ENCODE measurements around the gene FAM200C. TPM values are rescaled to one million over a fixed set of nuclear protein-coding genes. Genes with fewer than 3 reads are reported as not detected.
"Not testable (repeated sequence)": the region's sequence is repeated elsewhere in the genome, so short reads cannot be mapped to it uniquely, and the experiment has no call there.

FAM200C gene
- total RNA-seq, result 1 to 10 TPM in 1 of 2 donors, under 1 TPM in 1; 0.69 to 3.5 TPM

DNA sequence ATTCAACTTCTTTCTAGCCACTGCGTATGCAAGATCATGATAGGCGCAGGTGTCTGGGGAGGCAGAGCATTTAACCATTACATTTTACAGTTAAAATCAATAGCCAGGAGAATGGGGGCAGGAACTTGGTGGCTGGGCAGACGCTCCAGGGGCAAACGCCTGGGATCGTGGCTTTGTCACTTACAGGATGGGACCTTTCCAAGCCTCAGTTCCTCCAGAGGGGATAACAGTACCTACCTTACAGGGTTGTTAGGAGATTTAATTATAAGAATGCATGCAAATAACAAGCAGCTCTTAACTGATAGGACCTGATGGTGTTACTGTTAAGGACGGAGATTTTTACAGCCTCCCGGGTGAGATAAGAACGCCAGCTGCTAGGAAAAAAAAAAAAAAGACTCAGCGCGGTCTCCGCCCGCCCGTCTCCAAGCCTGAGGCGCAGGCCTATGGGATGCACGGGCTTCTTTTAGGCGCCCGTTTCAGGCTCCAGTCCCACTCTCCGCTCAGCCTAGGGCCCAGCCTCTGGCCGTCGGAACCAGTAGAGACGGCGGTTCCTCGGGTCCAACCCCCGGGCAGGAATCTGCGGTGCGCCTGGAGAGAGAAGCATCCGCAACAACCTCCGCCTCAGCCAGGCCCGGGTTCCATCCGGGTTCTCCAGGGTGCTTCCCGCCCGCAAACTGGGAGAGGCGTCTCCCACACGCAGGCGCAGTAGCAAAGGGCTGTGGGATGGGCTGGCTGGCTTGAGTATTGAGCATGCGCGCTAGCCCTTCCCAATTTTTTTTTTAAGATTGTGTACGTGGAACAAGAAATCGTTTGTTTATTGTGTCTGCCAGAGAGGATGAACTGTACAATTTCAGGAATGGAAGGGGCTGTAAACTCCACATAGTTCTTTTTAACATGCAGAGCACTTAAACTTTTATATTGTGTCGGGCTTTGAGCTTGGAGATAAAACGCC is at the start of gene FAM200C:
Gene FAM200C, minus strand, starts transcription at position 653 of the 952 bp plus-strand sequence. CDS start 4,564 bp downstream, outside the sequence.
- Mint-ChIP-seq H3K27ac (peak within 1 kb of the TSS; percentile 90), H3K9me3 (no peaks in the 10 kb centered on the region), H3K4me3 (peak within 1 kb of the TSS; percentile 86), H3K4me1 (peaks cover 8% of the 10 kb centered on the region), H3K36me3 (ENCODE audit: low read depth) (peaks cover 47% of the 10 kb centered on the region), H3K27me3 (no peaks in the 10 kb centered on the region)
- ATAC-seq (replicated peaks), result peak; percentile 92

- Mint-ChIP-seq H3K4me1 (peaks cover 5% of the 10 kb centered on the region), H3K9me3 (no peaks in the 10 kb centered on the region), H3K27me3 (no peaks in the 10 kb centered on the region), H3K36me3 (ENCODE audit: low read depth) (no peaks in the 10 kb centered on the region), H3K27ac (no peak overlapping the region), H3K4me3 (no peak overlapping the region)
- no peak for ATAC-seq (replicated peaks)
These were observed 49.6 kb upstream of the FAM200C start for GRCh38 chr5:160449458-160449857.

DNA sequence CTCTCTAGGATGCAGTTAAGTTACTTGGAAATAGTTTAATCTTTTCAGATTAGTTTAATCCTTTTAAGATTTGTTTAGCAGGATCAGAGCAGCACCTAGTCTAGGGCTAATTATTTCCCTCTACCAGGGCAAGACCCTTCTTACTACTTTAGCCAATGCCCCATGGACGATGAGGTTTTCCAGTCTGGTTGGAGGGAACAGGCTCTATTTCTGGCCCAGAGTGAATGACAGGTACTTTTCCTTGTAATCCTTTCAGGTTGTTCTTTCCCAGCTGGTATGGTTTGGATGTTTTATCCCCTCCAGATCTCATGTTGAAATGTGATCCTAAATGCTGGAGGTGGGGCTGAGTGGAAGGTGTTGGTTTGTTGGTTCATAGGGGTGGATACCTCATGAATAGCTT is 49.0 kb upstream of the FAM200C start:
- no peaks in the 10 kb centered on the region for H3K27me3 Mint-ChIP-seq
- no peak overlapping the region for H3K4me3 Mint-ChIP-seq
- H3K9me3 Mint-ChIP-seq, result no peaks in the 10 kb centered on the region
- no peaks in the 10 kb centered on the region for H3K36me3 Mint-ChIP-seq (ENCODE audit: low read depth)
- H3K27ac Mint-ChIP-seq, result peak overlapping the region; percentile 20
- H3K4me1 Mint-ChIP-seq, result peaks cover 5% of the 10 kb centered on the region
- no peak for ATAC-seq (replicated peaks)

DNA sequence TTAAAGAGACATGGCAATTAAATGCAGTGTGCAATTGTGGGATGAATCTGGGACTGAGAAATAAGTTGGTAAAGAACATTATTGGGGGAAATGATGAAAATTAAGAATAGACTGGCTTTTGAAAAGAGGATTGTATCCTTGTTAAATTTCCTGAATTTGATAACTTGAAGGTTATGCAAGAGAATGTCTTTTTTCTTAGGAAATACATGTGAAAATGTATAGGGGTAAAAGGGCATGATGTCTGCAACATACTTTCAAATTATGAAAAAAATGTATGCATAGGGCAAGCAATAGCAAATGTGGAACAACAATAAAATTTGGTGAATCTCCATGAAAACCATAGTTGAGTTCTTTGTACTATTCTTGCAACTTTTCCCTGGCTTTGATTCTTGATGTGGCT is 45.9 kb upstream of the FAM200C start:
- no peak for ATAC-seq (replicated peaks)
- H3K36me3 Mint-ChIP-seq (ENCODE audit: low read depth), result no peaks in the 10 kb centered on the region
- no peaks in the 10 kb centered on the region for H3K27me3 Mint-ChIP-seq
- no peak overlapping the region for H3K4me3 Mint-ChIP-seq
- no peak overlapping the region for H3K27ac Mint-ChIP-seq
- H3K9me3 Mint-ChIP-seq, result no peaks in the 10 kb centered on the region
- H3K4me1 Mint-ChIP-seq, result peaks cover 5% of the 10 kb centered on the region

DNA sequence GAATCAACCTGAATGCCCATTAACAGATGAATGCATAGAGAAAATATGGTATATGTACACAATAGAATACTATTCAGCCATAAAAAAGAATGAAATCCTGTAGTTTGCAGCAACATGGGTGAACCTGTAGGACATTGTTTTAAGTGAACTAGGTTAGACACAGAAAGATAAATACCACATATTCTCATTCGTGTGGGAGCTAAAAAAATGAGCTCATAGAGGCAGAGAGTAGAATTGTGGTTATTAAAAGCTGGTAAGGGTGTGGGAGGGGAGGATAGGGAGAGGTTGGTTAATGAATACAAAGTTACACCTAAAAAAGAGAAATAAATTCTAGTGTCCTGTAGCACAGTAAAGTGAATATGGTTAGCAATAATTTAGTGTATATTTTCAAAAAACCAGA is 45.3 kb upstream of the FAM200C start:
- no peak overlapping the region for H3K27ac Mint-ChIP-seq
- no peaks in the 10 kb centered on the region for H3K27me3 Mint-ChIP-seq
- peaks cover 5% of the 10 kb centered on the region for H3K4me1 Mint-ChIP-seq
- no peaks in the 10 kb centered on the region for H3K36me3 Mint-ChIP-seq (ENCODE audit: low read depth)
- H3K9me3 Mint-ChIP-seq, result no peaks in the 10 kb centered on the region
- ATAC-seq (replicated peaks), result peak; percentile 28
- H3K4me3 Mint-ChIP-seq, result no peak overlapping the region

- H3K4me1 Mint-ChIP-seq, result peaks cover 5% of the 10 kb centered on the region
These were observed 44.6 kb upstream of the FAM200C start for GRCh38 chr5:160444407-160444806.

DNA sequence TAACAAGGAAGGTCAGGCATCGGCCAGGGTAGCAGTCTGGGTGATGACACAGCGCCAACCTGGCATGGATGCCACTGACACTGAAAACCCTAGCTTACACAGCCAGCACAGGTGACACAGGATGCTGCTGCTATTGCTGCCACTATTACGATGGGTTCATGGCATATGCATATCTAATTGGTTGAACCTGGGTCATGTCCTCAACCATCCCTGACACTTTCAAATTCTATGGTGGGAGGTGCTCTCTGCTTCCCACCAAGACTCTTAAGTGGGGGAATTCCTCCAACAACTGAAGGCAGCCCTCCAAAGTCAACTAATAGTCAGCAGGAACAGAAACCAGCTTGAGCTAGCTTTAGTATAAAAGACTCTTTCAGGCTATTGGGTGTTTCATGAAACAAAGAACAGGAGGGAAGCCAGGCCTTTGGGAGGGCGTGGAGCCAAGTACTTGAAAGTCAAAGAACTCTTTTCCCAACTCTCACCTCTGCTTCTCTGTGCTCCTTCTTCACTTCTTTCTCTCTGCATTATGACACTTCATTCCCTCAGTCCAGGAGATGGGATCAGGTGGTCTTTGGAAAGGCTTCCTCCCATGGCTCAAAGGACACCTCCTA is 43.1 kb upstream of the FAM200C start:
- Mint-ChIP-seq H3K9me3 (no peaks in the 10 kb centered on the region), H3K4me3 (no peak overlapping the region), H3K27ac (peak overlapping the region; percentile 63), H3K36me3 (ENCODE audit: low read depth) (no peaks in the 10 kb centered on the region), H3K4me1 (peaks cover 11% of the 10 kb centered on the region), H3K27me3 (no peaks in the 10 kb centered on the region)
- ATAC-seq (replicated peaks), result no peak

More at GRCh38 chr5:160444407-160444806, 44.6 kb upstream of the FAM200C start:
- Mint-ChIP-seq H3K36me3 (ENCODE audit: low read depth) (no peaks in the 10 kb centered on the region), H3K4me3 (no peak overlapping the region), H3K9me3 (no peaks in the 10 kb centered on the region), H3K27me3 (no peaks in the 10 kb centered on the region), H3K27ac (peak overlapping the region; percentile 18)
- no peak for ATAC-seq (replicated peaks)

GRCh38 chr5:160441311-160441781 is 41.5 kb upstream of the FAM200C start:
- H3K27ac Mint-ChIP-seq, result peak overlapping the region; percentile 13
- no peaks in the 10 kb centered on the region for H3K9me3 Mint-ChIP-seq
- H3K4me1 Mint-ChIP-seq, result peaks cover 11% of the 10 kb centered on the region

GRCh38 chr5:160439205-160439600 is 39.3 kb upstream of the FAM200C start:
- H3K27me3 Mint-ChIP-seq, result peaks cover 11% of the 10 kb centered on the region
- peak overlapping the region; percentile 85 for H3K27ac Mint-ChIP-seq
- H3K4me1 Mint-ChIP-seq, result peaks cover 9% of the 10 kb centered on the region
- no peaks in the 10 kb centered on the region for H3K9me3 Mint-ChIP-seq
- H3K36me3 Mint-ChIP-seq (ENCODE audit: low read depth), result no peaks in the 10 kb centered on the region
- H3K4me3 Mint-ChIP-seq, result peak overlapping the region; percentile 86
- ATAC-seq (replicated peaks), result peak; percentile 81

More at GRCh38 chr5:160441311-160441781, 41.5 kb upstream of the FAM200C start:
- ATAC-seq (replicated peaks), result no peak
- Mint-ChIP-seq H3K27me3 (no peaks in the 10 kb centered on the region), H3K36me3 (ENCODE audit: low read depth) (no peaks in the 10 kb centered on the region), H3K4me3 (no peak overlapping the region)

DNA sequence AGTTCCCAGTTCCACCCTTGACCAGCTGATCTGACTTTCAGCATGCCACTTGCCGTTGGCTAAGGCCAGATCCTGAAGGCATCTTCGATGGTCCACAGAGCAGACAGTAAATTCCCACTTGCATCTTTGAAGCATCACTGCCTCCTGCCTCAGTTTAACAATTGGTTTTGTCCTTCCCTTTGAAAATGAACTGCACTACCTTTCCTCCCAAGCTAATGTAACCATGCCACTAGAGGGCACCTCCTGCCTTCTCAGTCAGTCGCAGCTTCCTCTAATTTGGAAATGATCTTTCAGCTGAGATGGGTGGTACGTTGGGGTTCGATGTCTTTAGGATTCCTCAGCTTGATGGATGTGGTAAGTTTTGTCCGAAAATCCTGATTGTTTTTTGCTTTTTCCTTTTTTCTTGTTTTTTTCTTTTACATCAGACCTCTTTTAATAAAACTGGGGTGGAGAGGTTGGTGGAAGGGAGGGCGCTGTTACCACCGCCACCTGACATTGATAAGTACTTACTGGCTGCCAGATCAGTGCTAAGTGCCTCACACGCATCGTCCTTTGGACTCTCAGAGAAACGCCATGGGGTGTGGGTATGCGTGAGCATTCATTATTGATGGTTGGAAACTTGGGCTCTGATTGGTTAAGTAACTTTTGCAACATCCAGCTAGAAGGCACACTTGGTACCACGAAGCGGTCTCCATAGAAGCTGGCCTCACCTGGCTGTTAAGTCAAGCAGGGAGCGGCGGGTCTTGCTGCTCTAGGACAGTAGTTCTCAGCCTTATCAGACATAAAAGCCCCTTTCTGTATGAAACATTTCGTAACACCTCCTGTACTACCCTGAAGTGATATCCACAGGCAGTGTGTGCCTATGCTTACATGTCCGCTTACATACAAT is 38.7 kb upstream of the FAM200C start:
- Mint-ChIP-seq H3K9me3 (no peaks in the 10 kb centered on the region), H3K36me3 (ENCODE audit: low read depth) (no peaks in the 10 kb centered on the region), H3K4me1 (peaks cover 11% of the 10 kb centered on the region), H3K27ac (peak overlapping the region; percentile 85), H3K4me3 (peak overlapping the region; percentile 86), H3K27me3 (peaks cover 12% of the 10 kb centered on the region)
- ATAC-seq (replicated peaks), result peak; percentile 65

DNA sequence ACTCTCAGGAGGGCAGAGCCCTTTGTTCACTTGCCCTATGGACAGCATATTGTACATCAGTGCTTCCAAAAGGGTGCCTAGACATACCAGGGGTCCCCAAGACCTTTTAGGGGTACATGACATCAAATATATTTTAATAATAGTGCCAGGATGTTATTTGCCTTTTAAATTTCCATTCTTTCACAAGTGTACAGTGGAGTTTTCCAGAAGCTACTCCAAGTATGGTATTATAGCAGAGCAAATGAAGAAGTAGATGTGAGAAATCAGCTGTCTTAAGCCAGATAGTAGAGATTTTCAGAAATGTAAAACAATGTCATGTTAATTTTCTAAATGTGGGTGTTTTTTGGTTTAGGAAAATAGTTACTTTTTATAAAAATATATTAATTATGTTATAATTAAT is 37.4 kb upstream of the FAM200C start:
- Mint-ChIP-seq H3K36me3 (ENCODE audit: low read depth) (no peaks in the 10 kb centered on the region), H3K9me3 (no peaks in the 10 kb centered on the region), H3K27me3 (peaks cover 12% of the 10 kb centered on the region), H3K4me1 (peaks cover 11% of the 10 kb centered on the region), H3K4me3 (no peak overlapping the region), H3K27ac (no peak overlapping the region)
- ATAC-seq (replicated peaks), result no peak

GRCh38 chr5:160436661-160437060 is 36.8 kb upstream of the FAM200C start:
- Mint-ChIP-seq H3K27me3 (peaks cover 12% of the 10 kb centered on the region), H3K4me1 (peaks cover 11% of the 10 kb centered on the region)
- H3K36me3 Mint-ChIP-seq (ENCODE audit: low read depth); H3K4me3 Mint-ChIP-seq; ATAC-seq (replicated peaks); H3K27ac Mint-ChIP-seq; H3K9me3 Mint-ChIP-seq: not testable (repeated sequence)

DNA sequence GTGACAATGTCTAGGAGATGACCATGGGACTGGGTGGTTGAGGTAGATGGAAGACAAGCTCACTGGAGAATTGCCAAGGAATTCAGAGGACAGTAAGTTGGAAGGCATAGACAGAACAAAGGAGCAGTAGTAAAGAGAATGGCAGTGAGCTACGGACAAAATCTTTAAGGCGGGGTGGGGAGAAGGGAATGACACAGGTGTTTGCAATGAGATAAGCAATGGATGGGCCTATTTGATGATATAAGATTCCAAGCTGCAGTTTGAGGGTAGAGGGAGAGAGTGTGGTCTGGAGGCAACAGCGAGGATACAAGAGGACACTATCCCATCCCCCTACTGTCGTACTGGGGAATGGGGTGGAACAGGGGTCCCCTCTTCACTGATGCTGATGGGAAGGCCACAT is 36.2 kb upstream of the FAM200C start:
- no peak overlapping the region for H3K27ac Mint-ChIP-seq
- H3K4me1 Mint-ChIP-seq, result peaks cover 11% of the 10 kb centered on the region
- H3K27me3 Mint-ChIP-seq, result peaks cover 12% of the 10 kb centered on the region
- no peaks in the 10 kb centered on the region for H3K9me3 Mint-ChIP-seq
- no peak for ATAC-seq (replicated peaks)
- no peak overlapping the region for H3K4me3 Mint-ChIP-seq
- H3K36me3 Mint-ChIP-seq (ENCODE audit: low read depth), result no peaks in the 10 kb centered on the region

DNA sequence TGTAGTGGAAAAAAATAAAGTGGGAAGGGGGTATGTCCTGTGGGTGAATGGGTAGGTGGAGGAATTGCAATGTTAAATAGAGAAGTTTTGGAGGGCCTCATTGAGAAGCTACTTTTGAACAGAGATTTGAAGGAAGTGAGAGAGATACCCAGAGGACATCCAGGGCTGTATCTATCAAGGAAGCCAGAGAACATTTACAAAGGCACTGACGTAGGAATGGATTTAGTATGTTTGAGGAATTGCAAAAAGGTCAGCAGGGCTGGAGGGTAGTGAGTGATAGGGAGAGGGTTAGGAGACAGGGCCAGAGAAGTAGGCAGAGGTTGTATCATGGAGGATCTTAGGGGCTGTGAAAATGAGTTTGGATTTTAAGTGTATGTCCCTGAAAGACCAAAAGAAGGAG is 35.7 kb upstream of the FAM200C start:
- Mint-ChIP-seq H3K27ac (peak overlapping the region; percentile 5), H3K36me3 (ENCODE audit: low read depth) (no peaks in the 10 kb centered on the region), H3K27me3 (peaks cover 12% of the 10 kb centered on the region), H3K9me3 (no peaks in the 10 kb centered on the region), H3K4me1 (peaks cover 11% of the 10 kb centered on the region), H3K4me3 (no peak overlapping the region)
- ATAC-seq (replicated peaks), result no peak

All from activated T-helper 17 cell treated with anti-CD3 and anti-CD28 coated beads, Interleukin-2, amount 50 U/mL, for 72 hours (primary cell).